Mammary epithelial cell (primary cell): ENCODE results near the gene GATC.

ENCODE experiments used
- EZH2 ChIP-seq: IDR thresholded peaks from 2 replicates; pipeline ENCODE4 v1.6.1; 2012; ENCODE audit warnings: low read length, inconsistent platforms, borderline replicate concordance
- TF ChIP-seq, protein P1 (sequence below), 2 donors: IDR thresholded peaks in 1 of 2; conservative IDR thresholded peaks in 1 of 2; 2 replicates each; pipeline ENCODE4 v1.5.1; 2011 to 2012; ENCODE audit warnings: inconsistent platforms in 2 of 2, low read length in 2 of 2, mild to moderate bottlenecking in 2 of 2, control low read depth in 1 of 2, low read depth in 1 of 2; ENCODE audit not compliant: insufficient read depth in 1 of 2; ENCODE audit errors: extremely low read depth in 1 of 2

DNA sequence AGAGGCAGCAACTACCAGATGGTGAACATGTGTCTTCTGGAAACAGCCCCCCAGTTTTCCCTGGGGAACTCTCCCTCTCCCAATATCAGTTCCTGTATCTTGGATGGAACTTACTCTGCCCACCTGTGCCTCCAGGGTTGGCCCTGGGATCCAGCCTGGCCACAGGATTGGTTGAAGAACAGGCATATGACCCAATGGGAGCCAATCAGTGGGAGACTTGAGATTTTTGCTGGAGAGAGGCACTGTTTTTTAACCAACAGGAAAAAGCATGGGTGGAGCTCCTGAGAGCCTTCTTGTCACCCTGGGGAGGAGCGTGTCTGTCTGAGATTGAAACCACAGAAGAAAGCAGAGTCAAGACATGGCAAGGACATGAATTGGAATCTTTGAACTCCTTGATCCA is 42.0 kb upstream of the GATC start:
- TF ChIP-seq, protein P1, sequence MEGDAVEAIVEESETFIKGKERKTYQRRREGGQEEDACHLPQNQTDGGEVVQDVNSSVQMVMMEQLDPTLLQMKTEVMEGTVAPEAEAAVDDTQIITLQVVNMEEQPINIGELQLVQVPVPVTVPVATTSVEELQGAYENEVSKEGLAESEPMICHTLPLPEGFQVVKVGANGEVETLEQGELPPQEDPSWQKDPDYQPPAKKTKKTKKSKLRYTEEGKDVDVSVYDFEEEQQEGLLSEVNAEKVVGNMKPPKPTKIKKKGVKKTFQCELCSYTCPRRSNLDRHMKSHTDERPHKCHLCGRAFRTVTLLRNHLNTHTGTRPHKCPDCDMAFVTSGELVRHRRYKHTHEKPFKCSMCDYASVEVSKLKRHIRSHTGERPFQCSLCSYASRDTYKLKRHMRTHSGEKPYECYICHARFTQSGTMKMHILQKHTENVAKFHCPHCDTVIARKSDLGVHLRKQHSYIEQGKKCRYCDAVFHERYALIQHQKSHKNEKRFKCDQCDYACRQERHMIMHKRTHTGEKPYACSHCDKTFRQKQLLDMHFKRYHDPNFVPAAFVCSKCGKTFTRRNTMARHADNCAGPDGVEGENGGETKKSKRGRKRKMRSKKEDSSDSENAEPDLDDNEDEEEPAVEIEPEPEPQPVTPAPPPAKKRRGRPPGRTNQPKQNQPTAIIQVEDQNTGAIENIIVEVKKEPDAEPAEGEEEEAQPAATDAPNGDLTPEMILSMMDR (conservative IDR thresholded peaks at IDR 0.05 in 1 of 2, IDR thresholded peaks at IDR 0.05 in 1 of 2; ENCODE audit: extremely low read depth in 1 of 2, insufficient read depth in 1 of 2, low read depth in 1 of 2, low read length in 2 of 2), result no peak
- TF ChIP-seq EZH2, result no peak
